Measurements from ENCODE around the gene FZR1. TPM values are rescaled to one million over a fixed set of nuclear protein-coding genes. Genes with fewer than 3 reads are reported as not detected.

FZR1 gene
- total RNA-seq, 1 experiment from 2014 or later = 31.1 TPM

GRCh38 chr19:3469638-3470499 is 36.2 kb upstream of the FZR1 start:
- no peak for DNase-seq
- Histone ChIP-seq H3K9me3 (peaks cover 2% of the 10 kb centered on the region; the same call in 1 of the 2 replicates), H3K4me3 (no peak overlapping the region), H3K36me3 (no peaks in the 10 kb centered on the region; the same call in 1 of the 2 replicates), H3K27me3 (no peaks in the 10 kb centered on the region)

- H3K36me3 ChIP-seq = no peaks in the 10 kb centered on the region; the same call in 1 of the 2 replicates
- H3K4me3 ChIP-seq = no peak overlapping the region
- DNase-seq = no peak
- H3K27me3 ChIP-seq = no peaks in the 10 kb centered on the region
- peaks cover 2% of the 10 kb centered on the region; the same call in 1 of the 2 replicates for H3K9me3 ChIP-seq
Observed at GRCh38 chr19:3470500-3471128, 35.5 kb upstream of the FZR1 start.

GRCh38 chr19:3471954-3472655 is 34.0 kb upstream of the FZR1 start:
- H3K9me3 ChIP-seq = peaks cover 2% of the 10 kb centered on the region; the same call in 1 of the 2 replicates
- H3K36me3 ChIP-seq = no peaks in the 10 kb centered on the region; the same call in 1 of the 2 replicates
- H3K4me3 ChIP-seq = no peak overlapping the region
- no peaks in the 10 kb centered on the region for H3K27me3 ChIP-seq
- DNase-seq = no peak

GRCh38 chr19:3474010-3474409 is 32.1 kb upstream of the FZR1 start:
- Histone ChIP-seq H3K4me3 (no peak overlapping the region), H3K9me3 (no peaks in the 10 kb centered on the region), H3K27me3 (no peaks in the 10 kb centered on the region), H3K36me3 (no peaks in the 10 kb centered on the region)
- DNase-seq = no peak

GRCh38 chr19:3474614-3475013 is 31.5 kb upstream of the FZR1 start:
- Histone ChIP-seq H3K27me3 (no peaks in the 10 kb centered on the region), H3K9me3 (no peaks in the 10 kb centered on the region)
- DNase-seq = no peak

GRCh38 chr19:3475449-3475848 is 30.7 kb upstream of the FZR1 start:
- Histone ChIP-seq H3K36me3 (no peaks in the 10 kb centered on the region), H3K27me3 (no peaks in the 10 kb centered on the region), H3K4me3 (no peak overlapping the region), H3K9me3 (no peaks in the 10 kb centered on the region)
- DNase-seq = no peak

More at GRCh38 chr19:3474614-3475013, 31.5 kb upstream of the FZR1 start:
- Histone ChIP-seq H3K4me3 (no peak overlapping the region), H3K36me3 (no peaks in the 10 kb centered on the region)

- H3K4me3 ChIP-seq = no peak overlapping the region
Observed at GRCh38 chr19:3476830-3477229, 29.3 kb upstream of the FZR1 start.

GRCh38 chr19:3477506-3477905 is 28.6 kb upstream of the FZR1 start:
- no peak for DNase-seq
- Histone ChIP-seq H3K4me3 (no peak overlapping the region), H3K9me3 (no peaks in the 10 kb centered on the region), H3K36me3 (no peaks in the 10 kb centered on the region), H3K27me3 (peaks cover 2% of the 10 kb centered on the region; the same call in 1 of the 2 replicates)

More at GRCh38 chr19:3476830-3477229, 29.3 kb upstream of the FZR1 start:
- no peak for DNase-seq
- Histone ChIP-seq H3K36me3 (no peaks in the 10 kb centered on the region), H3K9me3 (no peaks in the 10 kb centered on the region), H3K27me3 (no peaks in the 10 kb centered on the region)

- H3K36me3 ChIP-seq = no peaks in the 10 kb centered on the region
- no peak overlapping the region for H3K4me3 ChIP-seq
- H3K9me3 ChIP-seq = no peaks in the 10 kb centered on the region
- peaks cover 4% of the 10 kb centered on the region for H3K27me3 ChIP-seq
- no peak for DNase-seq
Observed at GRCh38 chr19:3477951-3478350, 28.2 kb upstream of the FZR1 start.

GRCh38 chr19:3478409-3479176 is 27.5 kb upstream of the FZR1 start:
- Histone ChIP-seq H3K27me3 (peaks cover 10% of the 10 kb centered on the region), H3K36me3 (no peaks in the 10 kb centered on the region), H3K4me3 (no peak overlapping the region), H3K9me3 (no peaks in the 10 kb centered on the region)
- no peak for DNase-seq

GRCh38 chr19:3479177-3479833 is 26.8 kb upstream of the FZR1 start:
- Histone ChIP-seq H3K9me3 (no peaks in the 10 kb centered on the region), H3K4me3 (no peak overlapping the region), H3K27me3 (peaks cover 13% of the 10 kb centered on the region), H3K36me3 (no peaks in the 10 kb centered on the region)
- no peak for DNase-seq

GRCh38 chr19:3479834-3480215 is 26.3 kb upstream of the FZR1 start:
- no peak for DNase-seq
- no peaks in the 10 kb centered on the region for H3K36me3 ChIP-seq
- no peak overlapping the region for H3K4me3 ChIP-seq
- no peaks in the 10 kb centered on the region for H3K9me3 ChIP-seq
- H3K27me3 ChIP-seq = peaks cover 13% of the 10 kb centered on the region

- H3K36me3 ChIP-seq = no peaks in the 10 kb centered on the region
- H3K27me3 ChIP-seq = peaks cover 13% of the 10 kb centered on the region
- no peak for DNase-seq
- no peak within 1 kb of the TSS for H3K4me3 ChIP-seq
- H3K9me3 ChIP-seq = no peaks in the 10 kb centered on the region
Observed at GRCh38 chr19:3480383-3481091, 25.6 kb upstream of the FZR1 start, which contains the start of gene SMIM24. Gene SMIM24, minus strand, starts transcription at chr19:3480525. Its CDS starts 62 bp downstream, at chr19:3480463.

GRCh38 chr19:3481241-3482090 is 24.6 kb upstream of the FZR1 start:
- no peak for DNase-seq
- H3K27me3 ChIP-seq = peaks cover 13% of the 10 kb centered on the region
- H3K36me3 ChIP-seq = no peaks in the 10 kb centered on the region
- no peak overlapping the region for H3K4me3 ChIP-seq
- no peaks in the 10 kb centered on the region for H3K9me3 ChIP-seq

Data from MG63 (cell line).